GM12878 (cell line): ENCODE measurements around the gene LTV1. TPM values are rescaled to one million over a fixed set of nuclear protein-coding genes. Genes with fewer than 3 reads are reported as not detected.
"Not testable (repeated sequence)": the region's sequence is repeated elsewhere in the genome, so short reads cannot be mapped to it uniquely, and the experiment has no call there.

Source experiments
- ATAC-seq: fragments of 200-7000 bp; cut with Tn5 transposase; 3 replicates; pipeline ENCODE4 v1.9.1; 2020; ENCODE audit warnings: mild to moderate bottlenecking, moderate library complexity
- BruUV-seq: library from RNA; stranded (reverse); fragments of 400-500 nt; replicated peaks from 2 replicates; lab custom pipeline; 2021; lab: Mats Ljungman, UMichigan
- CTCF ChIA-PET: fragments of 300-600 bp; sonication (Branson Sonifier 250); formaldehyde crosslinking; extraction: SDS; loops from one replicate; lab custom pipeline; 2021; ENCODE audit warnings: inconsistent platforms; lab: Yijun Ruan, JAX
- POLR2A ChIA-PET: fragments of 350-600 bp; formaldehyde crosslinking; extraction: SDS; loops from one replicate; lab custom pipeline; 2021; ENCODE audit warnings: inconsistent platforms; lab: Charles Lee
- RAD21 ChIA-PET: fragments of 300-600 bp; sonication (Branson Sonifier 250); formaldehyde crosslinking; loops from one replicate; lab custom pipeline; 2023; ENCODE audit warnings: antibody characterized with exemption; ENCODE audit not compliant: unreplicated experiment; lab: Charles Lee
- SMC1A ChIA-PET: fragments of 300-600 bp; sonication (Branson Sonifier 250); formaldehyde crosslinking; loops from one replicate; lab custom pipeline; 2023; ENCODE audit not compliant: unreplicated experiment, uncharacterized antibody; lab: Charles Lee
- DNase-seq: peaks from one replicate; pipeline ENCODE4 v3.0.0-alpha.2; 2011; ENCODE audit warnings: low read depth, low spot score
- FAIRE-seq: peaks from 3 replicates; lab custom pipeline; 2011; peaks lifted over from hg19 to GRCh38; lab: Jason Lieb, UNC
- H2AFZ ChIP-seq: 2 replicates; pipeline ENCODE4 v1.6.0; 2011; ENCODE audit warnings: low read depth, low read length, control low read depth; ENCODE audit not compliant: control insufficient read depth
- H3K27ac ChIP-seq: 2 replicates; pipeline ENCODE4 v1.5.1; 2011; ENCODE audit warnings: control low read depth; ENCODE audit not compliant: control insufficient read depth, insufficient read depth
- H3K27me3 ChIP-seq, 2 experiments: replicated peaks in 1 of 2; 2 replicates each; pipeline versions ENCODE4 v1.6.0 to v1.6.1; 2011; ENCODE audit warnings: low read length in 1 of 2; ENCODE audit not compliant: control insufficient read depth in 2 of 2, insufficient read depth in 2 of 2
- H3K36me3 ChIP-seq, 2 experiments: 2 replicates each; pipeline ENCODE4 v1.5.1; 2011; ENCODE audit warnings: low read length in 1 of 2; ENCODE audit not compliant: control insufficient read depth in 2 of 2, insufficient read depth in 2 of 2
- H3K4me1 ChIP-seq: 2 replicates; pipeline ENCODE4 v1.6.1; 2011; ENCODE audit warnings: mild to moderate bottlenecking, low read length, moderate library complexity, mixed read lengths; ENCODE audit not compliant: control insufficient read depth, insufficient read depth
- H3K4me2 ChIP-seq: 2 replicates; pipeline ENCODE4 v1.6.0; 2011; ENCODE audit warnings: control low read depth; ENCODE audit not compliant: control insufficient read depth, insufficient read depth
- H3K4me3 ChIP-seq: fragments of 200-600 bp; sonication (generic); 2 replicates; pipeline ENCODE4 v1.5.1; 2016
- H3K79me2 ChIP-seq: 2 replicates; pipeline ENCODE4 v1.6.0; 2011; ENCODE audit warnings: low read length; ENCODE audit not compliant: control insufficient read depth, insufficient read depth
- H3K9ac ChIP-seq: 2 replicates; pipeline ENCODE4 v1.8.0; 2011; ENCODE audit warnings: low read length, control low read depth, mixed read lengths; ENCODE audit not compliant: control insufficient read depth, insufficient read depth
- H3K9me3 ChIP-seq: replicated peaks from 3 replicates; pipeline ENCODE4 v1.5.1; 2011; ENCODE audit warnings: mild to moderate bottlenecking, low read length; ENCODE audit not compliant: control insufficient read depth, insufficient read depth
- H4K20me1 ChIP-seq: 2 replicates; pipeline ENCODE4 v1.6.0; 2011; ENCODE audit not compliant: control insufficient read depth, insufficient read depth
- IRF4 ChIP-seq: IDR thresholded peaks from 2 replicates; pipeline ENCODE4 v1.6.1; 2011; ENCODE audit warnings: low read depth, low read length
- JUNB ChIP-seq: IDR thresholded peaks from 2 replicates; pipeline ENCODE4 v1.6.1; 2016; ENCODE audit warnings: antibody characterized with exemption, mild to moderate bottlenecking
- RAD21 ChIP-seq: IDR thresholded peaks from 2 replicates; pipeline ENCODE4 v1.6.1; 2011; ENCODE audit warnings: mild to moderate bottlenecking, low read depth, low read length, moderate library complexity; ENCODE audit not compliant: insufficient read depth
- SRF ChIP-seq, 2 experiments: IDR thresholded peaks; 2 replicates each; pipeline ENCODE4 v1.6.1; 2011; ENCODE audit warnings: low read depth in 2 of 2, low read length in 2 of 2, mild to moderate bottlenecking in 1 of 2, moderate library complexity in 1 of 2
- WGBS: methylation state at CpG from one replicate; pipeline ENCODE4 v1.1.6; 2016; ENCODE audit warnings: low lambda C conversion rate; ENCODE audit not compliant: insufficient replicate concordance, insufficient coverage; ENCODE audit errors: missing lambda C conversion rate; 5-methylcytosine and 5-hydroxymethylcytosine counted together
- in situ Hi-C: fragments of 300-500 bp; cut with MboI; formaldehyde crosslinking; loops from 9 replicates; pipeline ENCODE4 v1.14.3; 2018; ENCODE audit warnings: mixed read lengths
- intact Hi-C: fragments of 100-400 bp; cut with micrococcal nuclease; formaldehyde crosslinking; loops from one replicate; pipeline ENCODE4 v1.14.2; 2022; ENCODE audit not compliant: unreplicated experiment
- polyA plus RNA-seq, 11 experiments: library from polyadenylated mRNA; depleted of rRNA in 4 of 11; unstranded in 6 of 11; stranded (reverse) in 5 of 11; fragments of >200 nt; fragmentation: Nextera tagmentation in 4 of 11; fragmentation: Illumina TruSeq in 1 of 11; extraction: Ambion mirVana in 4 of 11; extraction: Trizol in 1 of 11; gene quantifications; 1 replicate in 1 of 11; 2 replicates in 10 of 11; pipeline versions ENCODE4 v1.2.1 to v1.2.3, GENCODE V29; 2011 to 2016; ENCODE audit warnings: inconsistent platforms in 2 of 11, missing spikeins in 2 of 11, low read depth in 1 of 11
- total RNA-seq, 4 experiments: library from RNA; depleted of rRNA in 3 of 4; stranded (reverse); fragments of >200 nt in 3 of 4; fragmentation: Illumina TruSeq in 1 of 4; extraction: Trizol in 1 of 4; gene quantifications; 2 replicates each; pipeline versions ENCODE4 v1.2.1 to v1.2.3, GENCODE V29; 2013 to 2021
- TF ChIP-seq, protein P1 (sequence below): fragments of 450-650 bp; conservative IDR thresholded peaks from 2 replicates; pipeline ENCODE4 v1.6.1; 2017; ENCODE audit warnings: mild to moderate bottlenecking, moderate library complexity

LTV1 gene
- total and polyA plus RNA-seq, 10 of the 15 experiments (the other 5 are each of a cell fraction or from before 2014, with no cell fraction given), result 22.3 to 66.4 (median 52.0) TPM

DNA sequence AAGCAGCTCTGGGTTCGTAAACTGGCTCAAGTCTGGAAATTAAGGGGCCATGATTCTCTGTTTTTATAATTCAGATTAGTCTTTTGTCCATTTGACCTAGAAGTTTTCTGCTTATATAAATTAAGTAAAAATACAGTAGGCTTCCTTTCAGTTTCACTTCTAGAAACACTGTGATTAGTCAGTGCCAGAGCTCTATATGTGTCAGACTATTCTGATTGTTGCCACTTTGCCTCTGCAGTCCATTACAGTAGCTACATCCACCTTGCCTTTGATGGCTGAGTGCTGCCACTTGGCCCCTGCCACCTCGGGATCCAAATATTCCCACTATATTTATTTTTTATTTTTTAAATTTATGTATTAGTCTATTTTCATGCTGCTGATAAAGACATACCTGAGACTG, 29.1 kb downstream of the LTV1 start:
- ChIA-PET SMC1A (interaction anchor here (1.3 kb wide), 1 partner anchor 13 kb away, joined by 3 read pairs; no protein-coding TSS in a partner anchor), CTCF (interaction anchor here (1.0 kb wide), 1 partner anchor 68 kb away, joined by 3 read pairs; no protein-coding TSS in a partner anchor), POLR2A (no interaction called here), RAD21 (no interaction called here)
- peak; percentile 11 for DNase-seq
- Histone ChIP-seq H2AFZ (peak overlapping the region; percentile 7; the same call in 1 of the 2 replicates), H3K79me2 (no peaks in the 10 kb centered on the region), H3K27ac (no peak overlapping the region), H3K4me3 (no peak overlapping the region), H4K20me1 (no peaks in the 10 kb centered on the region), H3K9ac (no peak overlapping the region), H3K4me1 (peaks cover 4% of the 10 kb centered on the region; the same call in 1 of the 2 replicates), H3K4me2 (no peak overlapping the region), H3K36me3 (no peaks in the 10 kb centered on the region), H3K9me3 (peaks cover 7% of the 10 kb centered on the region; the same call in 2 of the 3 replicates), H3K27me3 (no peaks in the 10 kb centered on the region)
- intact Hi-C loops (no loop called here), in situ Hi-C loops (no loop called here)
- ATAC-seq, result peak; percentile 91
- no peak for FAIRE-seq
- WGBS, result 48% methylated on average over 2 of the region's 2 CpGs
- BruUV-seq, result no TSS peak
- TF ChIP-seq, protein P1, sequence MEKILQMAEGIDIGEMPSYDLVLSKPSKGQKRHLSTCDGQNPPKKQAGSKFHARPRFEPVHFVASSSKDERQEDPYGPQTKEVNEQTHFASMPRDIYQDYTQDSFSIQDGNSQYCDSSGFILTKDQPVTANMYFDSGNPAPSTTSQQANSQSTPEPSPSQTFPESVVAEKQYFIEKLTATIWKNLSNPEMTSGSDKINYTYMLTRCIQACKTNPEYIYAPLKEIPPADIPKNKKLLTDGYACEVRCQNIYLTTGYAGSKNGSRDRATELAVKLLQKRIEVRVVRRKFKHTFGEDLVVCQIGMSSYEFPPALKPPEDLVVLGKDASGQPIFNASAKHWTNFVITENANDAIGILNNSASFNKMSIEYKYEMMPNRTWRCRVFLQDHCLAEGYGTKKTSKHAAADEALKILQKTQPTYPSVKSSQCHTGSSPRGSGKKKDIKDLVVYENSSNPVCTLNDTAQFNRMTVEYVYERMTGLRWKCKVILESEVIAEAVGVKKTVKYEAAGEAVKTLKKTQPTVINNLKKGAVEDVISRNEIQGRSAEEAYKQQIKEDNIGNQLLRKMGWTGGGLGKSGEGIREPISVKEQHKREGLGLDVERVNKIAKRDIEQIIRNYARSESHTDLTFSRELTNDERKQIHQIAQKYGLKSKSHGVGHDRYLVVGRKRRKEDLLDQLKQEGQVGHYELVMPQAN, result no peak
- TF ChIP-seq RAD21 (no peak), JUNB (peak; percentile 65), IRF4 (peak; percentile 27; the same call in 1 of the 2 replicates), SRF (IDR thresholded peaks at IDR 0.05; ENCODE audit: low read depth in 2 of 2, low read length in 2 of 2) (no peak)

DNA sequence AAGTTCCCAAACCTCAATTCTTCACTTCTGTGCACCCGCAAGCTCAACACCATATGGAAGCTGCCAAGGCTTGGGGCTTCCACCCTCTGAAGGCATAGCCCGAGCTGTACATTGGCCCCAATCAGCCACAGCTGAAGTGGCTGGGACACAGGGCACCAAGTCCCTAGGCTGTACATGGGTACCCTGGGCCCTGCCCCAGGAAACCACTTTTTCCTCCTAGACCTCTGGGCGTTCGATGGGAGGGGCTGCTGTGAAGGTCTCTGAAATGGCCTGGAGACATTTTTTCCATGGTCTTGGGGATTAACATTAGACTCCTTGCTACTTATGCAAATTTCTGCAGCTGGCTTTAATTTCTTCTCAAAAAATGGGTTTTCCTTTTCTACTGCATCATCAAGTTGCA, 30.5 kb downstream of the LTV1 start:
- H2AFZ ChIP-seq, BruUV-seq, H3K4me3 ChIP-seq, H3K79me2 ChIP-seq, H3K4me2 ChIP-seq, H3K36me3 ChIP-seq, FAIRE-seq, H3K27ac ChIP-seq, H3K27me3 ChIP-seq, H3K9ac ChIP-seq, ATAC-seq, DNase-seq, H3K4me1 ChIP-seq, H3K9me3 ChIP-seq, POLR2A ChIA-PET, SMC1A ChIA-PET, in situ Hi-C loops, RAD21 ChIA-PET, H4K20me1 ChIP-seq, intact Hi-C loops, CTCF ChIA-PET: not testable (repeated sequence)
- WGBS, result 90% methylated on average over 4 of the region's 4 CpGs
